ENCODE measurements around the gene SMYD2.

The SMYD2 gene

DNA sequence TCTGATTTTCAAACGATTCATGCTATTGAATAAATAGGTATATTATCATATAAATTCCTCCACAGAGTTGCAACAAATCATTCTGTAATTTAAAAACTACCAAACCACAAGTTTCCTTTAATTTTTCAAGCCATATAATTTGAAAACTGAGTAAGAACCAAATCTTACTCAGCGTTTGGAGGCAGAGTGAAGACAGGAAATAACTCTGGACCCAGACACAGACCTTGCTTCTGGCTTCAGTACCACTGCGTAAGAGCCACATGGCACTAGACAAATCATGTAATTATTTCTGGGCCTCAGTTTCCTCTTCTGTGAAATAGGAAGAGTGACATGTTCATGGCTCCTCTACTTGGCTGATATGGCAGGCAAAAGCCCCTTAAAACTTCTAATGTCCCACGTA lies 82.4 kb downstream of the SMYD2 start:
- DNase-seq, result no peak

GRCh38 chr1:214364386-214364785 lies 83.4 kb downstream of the SMYD2 start:
- DNase-seq, result no peak

GRCh38 chr1:214364786-214365295 lies 83.9 kb downstream of the SMYD2 start:
- no peak for DNase-seq

DNA sequence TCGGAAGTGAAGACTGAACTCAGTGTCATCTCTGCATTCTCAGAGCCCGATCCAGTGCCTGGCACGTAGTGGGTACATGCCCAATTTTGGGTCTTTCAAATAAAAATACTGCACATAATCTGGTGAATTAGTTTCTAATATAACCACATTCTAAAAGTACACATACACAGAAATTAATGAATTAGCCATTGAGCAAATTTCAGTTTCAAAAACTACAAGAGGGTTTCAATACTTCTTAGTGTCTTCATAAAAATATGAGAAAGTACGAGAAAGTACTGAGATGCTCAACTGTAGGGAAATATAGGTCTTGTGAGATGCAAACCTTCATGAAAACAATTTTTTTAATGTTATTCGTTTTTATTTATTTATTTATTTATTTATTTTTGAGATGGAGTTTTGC lies 86.9 kb downstream of the SMYD2 start:
- DNase-seq, result no peak

GRCh38 chr1:214369364-214369763 lies 88.4 kb downstream of the SMYD2 start:
- DNase-seq, result no peak

GRCh38 chr1:214370615-214371014 lies 89.7 kb downstream of the SMYD2 start:
- no peak for DNase-seq

DNA sequence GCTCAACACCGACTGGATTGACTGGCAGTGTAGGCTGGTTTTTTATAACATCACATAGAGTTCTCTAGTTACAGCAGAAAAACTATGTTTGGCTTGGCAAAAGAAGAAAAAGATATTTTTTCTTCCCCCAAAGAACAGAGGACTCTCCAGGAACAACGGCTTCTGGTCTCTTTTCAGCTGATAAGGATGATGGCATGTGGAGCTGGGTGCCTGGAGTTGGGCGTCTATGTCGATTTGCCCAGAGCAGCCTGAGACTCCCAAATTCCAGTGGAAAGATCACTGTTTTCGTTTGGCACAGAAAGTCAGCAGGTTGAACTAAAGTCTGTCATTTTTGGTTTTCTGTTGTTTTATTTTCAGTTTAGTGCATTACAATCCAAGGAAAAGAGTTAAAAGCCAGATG lies 91.1 kb downstream of the SMYD2 start:
- no peak for DNase-seq

DNA sequence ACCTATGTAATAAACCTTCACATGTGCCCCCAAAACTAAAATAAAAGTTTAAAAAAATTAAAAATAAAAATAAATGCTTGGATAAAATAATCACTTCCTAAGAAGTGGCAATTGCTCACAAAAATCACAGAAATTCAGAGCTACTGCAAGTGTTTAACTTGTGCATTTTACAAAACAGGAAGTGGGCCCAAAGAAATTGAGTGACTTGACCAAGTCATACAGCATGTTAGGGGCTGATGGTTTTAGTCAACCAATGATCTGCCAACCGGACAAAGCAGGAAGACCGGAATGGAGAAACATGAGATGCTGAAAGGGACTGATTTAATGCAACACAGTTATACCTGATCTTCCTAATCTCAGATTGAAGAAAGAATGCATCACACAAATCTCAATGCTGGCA lies 96.5 kb downstream of the SMYD2 start:
- no peak for DNase-seq

- no peak for DNase-seq
Observed at GRCh38 chr1:214377886-214378285, 96.9 kb downstream of the SMYD2 start.

GRCh38 chr1:214378492-214378891 lies 97.5 kb downstream of the SMYD2 start:
- DNase-seq, result no peak

- no peak for DNase-seq
Observed at GRCh38 chr1:214379236-214379970, 98.4 kb downstream of the SMYD2 start.

- no peak for DNase-seq
Observed at GRCh38 chr1:214380396-214380795, 99.4 kb downstream of the SMYD2 start.

GRCh38 chr1:214380986-214381695 lies 100.2 kb downstream of the SMYD2 start:
- no peak for DNase-seq

DNA sequence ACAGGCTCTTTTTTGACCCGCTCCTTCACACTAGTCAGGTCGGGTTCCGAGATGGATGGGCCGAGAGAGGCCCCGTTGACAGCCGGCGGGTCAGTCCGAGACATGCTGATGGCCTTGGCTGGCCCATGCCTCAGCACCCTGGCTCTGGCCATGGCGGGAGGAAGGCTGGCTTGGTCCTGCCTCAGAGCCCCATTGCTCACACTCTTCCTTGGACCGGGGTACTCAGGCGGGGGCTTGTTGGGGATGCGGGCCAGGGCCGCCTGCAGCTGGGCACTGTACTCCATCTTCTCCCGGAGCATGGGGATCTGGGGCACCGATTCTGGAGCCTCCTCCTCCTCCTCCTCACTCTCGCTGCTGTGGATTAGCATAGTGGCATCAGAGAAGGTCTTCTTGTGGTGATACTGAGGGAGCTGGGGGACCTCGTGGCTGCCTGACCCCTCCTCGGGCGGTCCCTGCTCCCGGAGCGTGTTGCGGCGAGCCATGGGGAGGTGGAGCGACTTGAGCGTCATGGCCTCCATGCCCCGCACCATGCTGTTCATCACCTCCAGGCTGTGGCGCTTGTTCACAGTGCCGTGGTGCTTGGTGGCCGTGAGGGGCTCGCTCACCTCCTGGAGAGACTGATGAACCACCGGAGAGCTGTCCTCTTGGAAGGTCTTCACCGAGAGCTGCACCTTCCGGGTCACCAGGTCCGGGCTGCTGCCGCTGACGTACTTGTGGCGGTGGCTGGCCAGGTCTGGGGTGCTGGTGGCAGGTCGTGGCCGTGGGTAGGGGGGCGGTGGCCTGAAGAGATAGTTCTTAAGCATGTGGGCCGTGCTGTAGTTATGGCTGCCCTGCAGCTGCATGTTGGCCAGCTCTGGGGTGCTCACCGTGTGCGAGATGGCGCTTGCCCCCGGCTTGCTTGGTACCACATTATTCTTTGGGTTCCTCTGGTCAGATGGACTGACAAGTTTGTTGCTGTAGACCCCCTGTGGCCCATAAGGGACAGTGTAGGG lies 102.7 kb downstream of the SMYD2 start:
- no peak for DNase-seq

DNA sequence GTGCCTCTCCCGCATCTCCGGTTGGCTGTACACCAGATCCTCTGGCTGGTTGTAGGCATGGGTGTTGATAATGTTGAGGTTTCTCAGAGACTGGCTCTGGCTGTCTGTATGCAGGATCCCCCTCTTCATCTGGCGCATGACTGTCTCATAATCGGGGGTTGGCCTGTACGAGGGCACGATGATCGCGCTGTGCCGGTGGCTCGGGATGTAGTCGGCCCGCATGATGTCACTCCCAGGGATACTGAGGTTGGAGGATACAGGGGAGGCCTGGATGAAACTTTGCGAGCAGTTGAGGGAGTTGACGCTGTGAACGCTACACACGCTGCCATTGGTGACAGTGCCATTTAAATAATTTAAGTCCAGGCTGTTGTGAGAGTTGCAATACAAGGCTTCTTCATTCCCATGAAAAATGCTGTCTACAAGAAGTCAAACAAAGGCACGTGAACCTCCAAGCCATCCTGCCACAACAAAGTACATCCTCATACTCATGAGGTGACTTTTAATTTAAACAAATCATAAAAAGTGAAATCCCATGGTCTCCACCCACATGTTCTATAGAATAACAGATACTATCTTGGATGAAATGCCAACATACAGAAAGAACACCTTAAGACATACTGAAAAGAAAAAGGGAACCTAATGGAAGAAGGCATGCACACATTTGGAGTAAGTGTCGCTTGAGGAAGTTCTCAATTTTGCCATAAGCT lies 103.6 kb downstream of the SMYD2 start:
- no peak for DNase-seq

DNA sequence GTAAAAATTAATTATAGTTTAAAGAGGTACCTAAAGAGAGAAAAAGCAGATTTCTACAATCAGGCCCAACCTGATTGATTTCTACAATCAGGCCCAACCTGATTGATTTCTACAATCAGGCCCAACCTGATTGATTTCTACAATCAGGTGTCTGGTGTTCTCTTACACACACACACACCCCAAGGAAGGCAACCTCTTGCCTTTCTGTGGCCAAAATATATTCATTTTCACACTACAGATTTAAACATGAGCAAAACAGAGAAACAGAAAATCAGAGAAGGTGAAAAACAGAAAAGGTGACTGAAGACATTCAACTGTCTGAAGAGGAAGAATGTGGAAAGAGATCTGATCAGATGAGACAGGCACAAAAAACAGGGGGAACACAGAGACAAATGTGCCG lies 104.5 kb downstream of the SMYD2 start:
- no peak for DNase-seq

GRCh38 chr1:214386333-214386732 lies 105.4 kb downstream of the SMYD2 start:
- no peak for DNase-seq

All from NCI-H1930 (cell line).